Measurements from ENCODE around the gene PTGR3.

Gene PTGR3

GRCh38 chr18:75170916-75171315 is 38.0 kb downstream of the PTGR3 start:
- no peak for DNase-seq (ENCODE audit: low read depth in 1 of 2, low spot score in 1 of 2)

GRCh38 chr18:75170022-75170789 is 38.7 kb downstream of the PTGR3 start:
- DNase-seq (ENCODE audit: low read depth in 1 of 2, low spot score in 1 of 2) = no peak

GRCh38 chr18:75169411-75169810 is 39.5 kb downstream of the PTGR3 start:
- no peak for DNase-seq (ENCODE audit: low read depth in 1 of 2, low spot score in 1 of 2)

GRCh38 chr18:75168619-75169018 is 40.3 kb downstream of the PTGR3 start:
- DNase-seq (ENCODE audit: low read depth in 1 of 2, low spot score in 1 of 2) = no peak

GRCh38 chr18:75167759-75168618 is 41.0 kb downstream of the PTGR3 start:
- DNase-seq (ENCODE audit: low read depth in 1 of 2, low spot score in 1 of 2) = no peak

GRCh38 chr18:75167137-75167536 is 41.8 kb downstream of the PTGR3 start:
- no peak for DNase-seq (ENCODE audit: low read depth in 1 of 2, low spot score in 1 of 2)

GRCh38 chr18:75165926-75166325 is 43.0 kb downstream of the PTGR3 start:
- DNase-seq (ENCODE audit: low read depth in 1 of 2, low spot score in 1 of 2) = no peak

GRCh38 chr18:75164479-75164878 is 44.5 kb downstream of the PTGR3 start:
- DNase-seq (ENCODE audit: low read depth in 1 of 2, low spot score in 1 of 2) = no peak

GRCh38 chr18:75163736-75164135 is 45.2 kb downstream of the PTGR3 start:
- no peak for DNase-seq (ENCODE audit: low read depth in 1 of 2, low spot score in 1 of 2)

GRCh38 chr18:75162978-75163377 is 46.0 kb downstream of the PTGR3 start:
- DNase-seq (ENCODE audit: low read depth in 1 of 2, low spot score in 1 of 2) = no peak

GRCh38 chr18:75162467-75162866 is 46.5 kb downstream of the PTGR3 start:
- DNase-seq (ENCODE audit: low read depth in 1 of 2, low spot score in 1 of 2) = no peak

GRCh38 chr18:75161256-75162028 is 47.5 kb downstream of the PTGR3 start:
- DNase-seq (ENCODE audit: low read depth in 1 of 2, low spot score in 1 of 2) = no peak

- DNase-seq (ENCODE audit: low read depth in 1 of 2, low spot score in 1 of 2) = no peak
These were observed 48.6 kb downstream of the PTGR3 start for GRCh38 chr18:75160364-75160763.

- no peak for DNase-seq (ENCODE audit: low read depth in 1 of 2, low spot score in 1 of 2)
These were observed 49.1 kb downstream of the PTGR3 start for GRCh38 chr18:75159646-75160356.

GRCh38 chr18:75159238-75159518 is 49.8 kb downstream of the PTGR3 start:
- no peak for DNase-seq (ENCODE audit: low read depth in 1 of 2, low spot score in 1 of 2)
